Activated T-cell treated with anti-CD3 and anti-CD28 coated beads, Interleukin-2, amount 50 U/mL, for 24 hours (primary cell): ENCODE measurements around the gene LRIT1.
A peak's percentile ranks its signal among the peaks of the same experiment; 100 is the strongest.
"Not testable (repeated sequence)": the region's sequence is repeated elsewhere in the genome, so short reads cannot be mapped to it uniquely, and the experiment has no call there.

Experiments
- DNase-seq: peaks from one replicate; pipeline ENCODE4 v3.0.0-alpha.2; 2020
- H3K27ac Mint-ChIP-seq: 2 replicates; pipeline ENCODE4 v1.8.0; 2020; ENCODE audit warnings: mild to moderate bottlenecking, mixed read lengths
- H3K27me3 Mint-ChIP-seq: 2 replicates; pipeline ENCODE4 v1.8.0; 2020; ENCODE audit warnings: mixed read lengths
- H3K36me3 Mint-ChIP-seq: 2 replicates; pipeline ENCODE4 v1.8.0; 2020; ENCODE audit warnings: low read depth, mixed read lengths
- H3K4me1 Mint-ChIP-seq: 2 replicates; pipeline ENCODE4 v1.8.0; 2020; ENCODE audit warnings: low read depth, mixed read lengths
- H3K4me3 Mint-ChIP-seq: 2 replicates; pipeline ENCODE4 v1.8.0; 2020; ENCODE audit warnings: mild to moderate bottlenecking, moderate library complexity, mixed read lengths
- H3K9me3 Mint-ChIP-seq: 2 replicates; pipeline ENCODE4 v1.8.0; 2020; ENCODE audit warnings: mixed read lengths

Gene LRIT1, protein sequence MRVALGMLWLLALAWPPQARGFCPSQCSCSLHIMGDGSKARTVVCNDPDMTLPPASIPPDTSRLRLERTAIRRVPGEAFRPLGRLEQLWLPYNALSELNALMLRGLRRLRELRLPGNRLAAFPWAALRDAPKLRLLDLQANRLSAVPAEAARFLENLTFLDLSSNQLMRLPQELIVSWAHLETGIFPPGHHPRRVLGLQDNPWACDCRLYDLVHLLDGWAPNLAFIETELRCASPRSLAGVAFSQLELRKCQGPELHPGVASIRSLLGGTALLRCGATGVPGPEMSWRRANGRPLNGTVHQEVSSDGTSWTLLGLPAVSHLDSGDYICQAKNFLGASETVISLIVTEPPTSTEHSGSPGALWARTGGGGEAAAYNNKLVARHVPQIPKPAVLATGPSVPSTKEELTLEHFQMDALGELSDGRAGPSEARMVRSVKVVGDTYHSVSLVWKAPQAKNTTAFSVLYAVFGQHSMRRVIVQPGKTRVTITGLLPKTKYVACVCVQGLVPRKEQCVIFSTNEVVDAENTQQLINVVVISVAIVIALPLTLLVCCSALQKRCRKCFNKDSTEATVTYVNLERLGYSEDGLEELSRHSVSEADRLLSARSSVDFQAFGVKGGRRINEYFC

DNA sequence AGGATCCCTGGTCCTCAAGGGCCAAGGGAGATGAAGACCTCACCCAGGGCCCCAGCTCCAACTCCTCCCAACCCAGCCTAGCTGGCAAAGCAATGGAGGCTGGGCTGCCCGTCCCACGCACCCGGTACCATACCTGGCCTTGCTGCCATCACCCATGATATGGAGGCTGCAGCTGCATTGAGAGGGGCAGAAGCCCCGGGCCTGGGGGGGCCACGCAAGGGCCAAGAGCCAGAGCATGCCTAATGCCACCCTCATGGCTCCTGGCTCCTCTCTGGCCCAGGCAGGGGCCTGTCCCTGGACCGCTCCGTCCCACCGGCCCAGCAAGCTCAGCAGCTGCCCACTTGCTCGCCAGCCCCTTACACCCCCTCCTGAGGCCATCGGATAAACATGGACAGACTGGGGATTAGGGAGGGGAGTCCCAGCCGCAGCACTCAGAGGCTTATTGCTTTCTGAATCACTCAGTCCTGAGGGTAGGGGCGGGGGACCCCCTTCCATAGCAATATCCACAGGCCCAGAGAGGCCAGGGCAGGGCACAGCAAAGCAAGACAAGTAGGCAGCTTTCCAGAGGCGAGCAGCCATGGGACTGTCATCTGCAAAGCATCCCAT lies at the start of gene LRIT1:
Gene LRIT1, minus strand, starts transcription at position 362 of the 606 bp plus-strand sequence. Its CDS starts 107 bp downstream, at position 255.
- Mint-ChIP-seq H3K27me3 (peaks cover 12% of the 10 kb centered on the region), H3K4me1 (no peaks in the 10 kb centered on the region), H3K4me3 (no peak within 1 kb of the TSS), H3K27ac (no peak within 1 kb of the TSS), H3K9me3 (no peaks in the 10 kb centered on the region), H3K36me3 (no peaks in the 10 kb centered on the region)
- no peak for DNase-seq

DNA sequence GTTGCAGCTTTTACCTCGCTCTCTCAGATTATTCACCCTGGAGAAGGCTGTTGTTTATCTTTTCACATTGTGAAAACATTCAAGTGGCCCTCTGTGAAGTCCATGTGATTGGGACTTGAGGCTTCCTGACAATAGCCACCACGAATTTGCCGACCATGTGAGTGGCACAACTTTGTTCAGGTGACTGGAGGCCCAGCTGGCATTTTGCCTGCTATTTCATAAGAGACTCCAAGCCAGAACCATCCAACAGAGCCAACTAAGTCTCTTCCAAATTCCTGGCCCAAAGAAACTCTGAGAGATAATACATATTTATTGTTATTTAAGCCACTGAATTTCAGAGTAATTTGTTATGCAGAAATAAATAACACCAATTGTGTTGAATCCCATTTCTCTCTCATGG lies 48.9 kb upstream of the LRIT1 start:
- Mint-ChIP-seq H3K4me1 (peaks cover 21% of the 10 kb centered on the region), H3K4me3 (no peak overlapping the region), H3K36me3 (no peaks in the 10 kb centered on the region), H3K27ac (no peak overlapping the region), H3K9me3 (no peaks in the 10 kb centered on the region), H3K27me3 (peaks cover 3% of the 10 kb centered on the region)
- DNase-seq: no peak

DNA sequence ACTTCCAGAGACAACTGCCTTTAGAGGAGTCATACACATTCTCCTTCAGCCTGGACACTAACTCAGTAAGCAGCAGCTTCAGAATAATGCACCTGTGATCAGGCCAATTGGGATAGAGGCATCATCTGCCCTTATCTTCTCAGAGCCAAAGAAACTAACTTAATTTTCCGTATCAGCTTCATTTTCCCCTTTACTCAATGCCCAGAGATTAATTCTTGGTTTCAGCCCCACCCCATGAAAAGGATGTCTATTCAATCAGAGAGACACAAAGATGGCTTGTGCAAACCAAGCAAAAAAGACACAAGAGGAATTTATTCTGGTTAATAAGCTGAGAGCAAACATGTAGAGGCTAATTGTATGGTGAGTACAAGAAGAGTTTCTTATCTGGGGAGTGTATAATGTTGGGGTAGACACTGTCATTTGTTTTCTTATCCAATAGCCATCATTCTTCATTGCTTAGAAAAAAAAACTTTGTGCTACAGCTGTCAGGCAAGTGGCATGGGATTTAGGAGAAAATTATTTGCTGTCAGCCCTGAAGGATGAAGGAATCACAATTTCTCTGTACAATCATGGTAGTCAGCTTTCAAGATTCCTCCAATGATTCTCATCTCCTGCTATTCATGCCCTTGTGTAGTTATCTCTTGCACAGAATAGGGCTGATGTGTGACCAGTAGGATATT lies 48.3 kb upstream of the LRIT1 start:
- no peak for DNase-seq
- H3K4me1 Mint-ChIP-seq: peaks cover 15% of the 10 kb centered on the region
- no peak overlapping the region for H3K27ac Mint-ChIP-seq
- no peaks in the 10 kb centered on the region for H3K9me3 Mint-ChIP-seq
- H3K36me3 Mint-ChIP-seq: no peaks in the 10 kb centered on the region
- peaks cover 3% of the 10 kb centered on the region for H3K27me3 Mint-ChIP-seq
- H3K4me3 Mint-ChIP-seq: no peak overlapping the region

DNA sequence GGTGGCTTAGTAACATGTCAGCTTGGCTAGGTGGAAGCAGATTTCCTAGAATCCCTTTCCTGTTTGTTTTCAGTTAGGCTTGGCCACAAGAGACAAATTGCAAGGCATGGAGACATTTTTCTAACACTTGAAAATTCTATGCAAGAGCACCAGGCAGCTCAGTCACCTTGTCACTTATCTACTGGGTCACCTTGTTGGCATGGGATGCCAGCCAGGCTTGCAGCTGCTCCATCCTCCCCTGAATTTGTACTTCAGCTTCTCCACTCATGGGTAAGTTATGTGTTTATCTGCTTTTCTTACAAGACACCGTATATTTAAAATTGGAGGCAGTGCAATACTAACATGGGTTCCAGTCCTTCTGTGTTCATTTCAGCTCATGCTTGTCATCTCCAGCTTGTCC lies 46.8 kb upstream of the LRIT1 start:
- H3K27ac Mint-ChIP-seq: no peak overlapping the region
- no peak for DNase-seq
- peaks cover 3% of the 10 kb centered on the region for H3K27me3 Mint-ChIP-seq
- no peak overlapping the region for H3K4me3 Mint-ChIP-seq
- H3K4me1 Mint-ChIP-seq: peaks cover under 1% of the 10 kb centered on the region
- no peaks in the 10 kb centered on the region for H3K9me3 Mint-ChIP-seq
- no peaks in the 10 kb centered on the region for H3K36me3 Mint-ChIP-seq

DNA sequence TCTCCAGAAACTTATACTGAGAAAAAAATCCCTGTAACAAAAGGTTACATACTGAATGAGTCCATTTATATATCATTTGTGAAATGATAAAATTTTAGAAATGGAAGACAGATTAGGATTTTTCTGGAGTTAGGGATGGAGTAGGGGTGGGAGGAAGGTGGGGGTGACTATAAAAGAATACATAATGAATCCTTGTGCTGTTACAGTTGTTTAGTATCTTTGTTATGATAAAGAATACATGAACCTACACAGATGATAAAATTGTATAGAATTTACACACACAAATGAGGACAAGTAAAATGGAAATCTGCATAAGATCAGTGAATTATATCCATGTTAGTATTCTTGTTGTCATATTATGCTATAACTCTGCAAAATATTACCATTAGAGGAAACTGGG lies 45.3 kb upstream of the LRIT1 start:
- Mint-ChIP-seq H3K27ac (no peak overlapping the region), H3K4me1 (no peaks in the 10 kb centered on the region), H3K27me3 (peaks cover 3% of the 10 kb centered on the region), H3K36me3 (no peaks in the 10 kb centered on the region), H3K9me3 (no peaks in the 10 kb centered on the region), H3K4me3 (no peak overlapping the region)
- no peak for DNase-seq

DNA sequence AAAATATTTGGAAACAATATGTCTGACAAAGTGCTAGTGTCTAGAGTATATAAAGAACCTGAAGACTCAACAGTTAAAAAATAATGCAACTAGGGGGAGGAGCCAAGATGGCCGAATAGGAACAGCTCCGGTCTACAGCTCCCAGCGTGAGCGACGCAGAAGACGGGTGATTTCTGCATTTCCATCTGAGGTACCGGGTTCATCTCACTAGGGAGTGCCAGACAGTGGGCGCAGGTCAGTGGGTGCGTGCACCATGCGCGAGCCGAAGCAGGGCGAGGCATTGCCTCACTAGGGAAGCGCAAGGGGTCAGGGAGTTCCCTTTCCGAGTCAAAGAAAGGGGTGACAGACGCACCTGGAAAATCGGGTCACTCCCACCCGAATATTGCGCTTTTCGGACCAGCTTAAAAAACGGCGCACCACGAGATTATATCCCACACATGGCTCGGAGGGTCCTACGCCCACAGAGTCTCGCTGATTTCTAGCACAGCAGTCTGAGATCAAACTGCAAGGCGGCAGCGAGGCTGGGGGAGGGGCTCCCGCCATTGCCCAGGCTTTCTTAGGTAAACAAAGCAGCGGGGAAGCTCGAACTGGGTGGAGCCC lies 38.6 kb upstream of the LRIT1 start:
- not testable (repeated sequence) for H3K36me3 Mint-ChIP-seq, H3K4me3 Mint-ChIP-seq, DNase-seq, H3K9me3 Mint-ChIP-seq, H3K4me1 Mint-ChIP-seq, H3K27ac Mint-ChIP-seq
- peaks cover 27% of the 10 kb centered on the region for H3K27me3 Mint-ChIP-seq

DNA sequence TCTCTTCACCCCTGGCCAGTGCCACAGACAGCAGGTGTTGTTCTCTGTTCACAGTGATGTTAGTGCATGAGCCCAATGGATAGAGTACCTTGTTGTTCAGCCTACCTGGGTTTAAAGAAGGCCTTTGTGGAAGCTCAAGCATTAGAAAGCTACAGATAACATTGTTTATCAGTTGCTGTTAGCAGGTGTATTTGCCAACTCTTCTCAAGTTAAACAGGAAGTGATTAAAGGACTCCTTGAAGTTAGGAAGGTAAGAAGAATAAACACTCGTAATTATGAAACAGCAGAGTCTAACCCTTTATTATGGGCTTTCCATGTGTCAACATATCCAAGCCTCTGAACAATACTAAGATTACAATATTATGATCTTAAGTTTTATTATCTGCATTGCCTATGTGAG lies 29.4 kb upstream of the LRIT1 start:
- no peaks in the 10 kb centered on the region for H3K9me3 Mint-ChIP-seq
- peaks cover 28% of the 10 kb centered on the region for H3K4me1 Mint-ChIP-seq
- no peak overlapping the region for H3K4me3 Mint-ChIP-seq
- H3K27ac Mint-ChIP-seq: no peak overlapping the region
- DNase-seq: no peak
- no peaks in the 10 kb centered on the region for H3K36me3 Mint-ChIP-seq
- peaks cover 3% of the 10 kb centered on the region for H3K27me3 Mint-ChIP-seq

DNA sequence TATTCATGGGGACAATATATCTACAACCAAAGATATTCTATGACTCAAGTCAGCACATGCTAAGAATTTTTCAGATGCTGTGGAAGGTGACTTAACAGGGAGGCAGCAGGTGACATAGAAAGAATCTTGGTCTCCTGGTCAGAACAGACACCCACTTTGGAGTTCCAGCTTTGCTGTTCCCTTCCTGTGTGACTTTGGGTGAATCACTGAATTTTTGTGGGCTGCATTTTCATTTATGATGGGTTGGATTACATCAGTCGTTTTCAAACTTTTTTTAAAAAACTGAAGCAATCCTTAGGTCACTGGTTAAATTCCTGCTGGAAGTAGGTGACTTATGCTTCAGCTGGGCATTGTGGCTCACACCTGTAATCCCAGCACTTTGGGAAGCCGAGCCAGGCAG lies 28.4 kb upstream of the LRIT1 start:
- no peaks in the 10 kb centered on the region for H3K9me3 Mint-ChIP-seq
- H3K27ac Mint-ChIP-seq: no peak overlapping the region
- peaks cover 32% of the 10 kb centered on the region for H3K4me1 Mint-ChIP-seq
- H3K27me3 Mint-ChIP-seq: peaks cover 3% of the 10 kb centered on the region
- H3K4me3 Mint-ChIP-seq: no peak overlapping the region
- DNase-seq: no peak
- H3K36me3 Mint-ChIP-seq: no peaks in the 10 kb centered on the region

DNA sequence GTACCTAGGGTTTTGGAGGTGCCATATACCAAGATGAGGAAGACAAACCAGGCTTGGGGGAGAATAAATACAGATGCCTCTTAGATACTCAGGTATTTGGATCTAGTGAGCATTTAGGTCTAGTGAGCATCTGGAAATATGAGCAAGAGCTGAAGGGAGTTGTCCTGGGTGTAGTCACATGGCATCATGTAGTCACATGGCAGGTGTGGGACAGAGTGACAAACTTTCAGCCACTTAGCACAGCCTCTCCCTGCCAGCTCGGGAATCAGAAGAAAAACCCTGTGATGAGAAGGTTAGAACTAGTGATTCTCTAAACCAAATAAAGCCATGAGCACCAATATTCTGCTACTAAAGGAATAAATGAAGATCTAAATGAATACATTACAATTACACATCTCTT lies 27.8 kb upstream of the LRIT1 start:
- no peak for DNase-seq
- Mint-ChIP-seq H3K4me1 (peaks cover 36% of the 10 kb centered on the region), H3K27me3 (peaks cover 6% of the 10 kb centered on the region), H3K4me3 (no peak overlapping the region), H3K27ac (no peak overlapping the region), H3K9me3 (no peaks in the 10 kb centered on the region), H3K36me3 (no peaks in the 10 kb centered on the region)

DNA sequence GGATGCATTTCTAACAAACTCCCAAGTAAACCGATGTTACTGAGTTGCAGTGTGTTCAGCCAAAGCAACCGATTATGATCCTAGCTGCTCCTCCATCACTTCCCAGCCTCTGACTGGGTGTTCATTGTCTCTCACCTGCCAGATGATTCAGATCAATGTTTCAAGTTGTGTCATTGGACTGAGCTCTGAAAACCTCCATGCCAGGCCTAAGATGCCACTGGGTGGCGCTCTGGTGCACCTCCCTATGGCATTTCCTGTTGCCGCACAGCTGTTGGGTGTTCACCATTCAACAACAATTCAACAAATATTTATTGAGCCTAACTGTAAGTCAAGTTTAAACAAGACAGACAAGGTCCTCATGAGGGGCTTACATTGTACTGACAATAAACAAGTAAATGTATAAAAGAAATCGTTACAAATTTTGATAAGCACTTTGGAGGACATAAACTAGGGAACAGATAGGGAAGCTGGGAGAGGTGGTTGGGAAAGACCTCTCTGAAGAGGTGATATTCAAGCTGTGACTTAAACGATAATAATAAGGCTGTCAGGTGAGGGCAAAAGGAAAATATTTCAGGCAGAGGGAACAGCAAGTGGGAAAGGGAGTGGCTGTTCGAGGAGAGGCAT lies 26.3 kb upstream of the LRIT1 start:
- DNase-seq: peak; percentile 84
- H3K4me3 Mint-ChIP-seq: no peak overlapping the region
- no peak overlapping the region for H3K27ac Mint-ChIP-seq
- H3K4me1 Mint-ChIP-seq: peaks cover 36% of the 10 kb centered on the region
- no peaks in the 10 kb centered on the region for H3K36me3 Mint-ChIP-seq
- H3K27me3 Mint-ChIP-seq: peaks cover 18% of the 10 kb centered on the region
- no peaks in the 10 kb centered on the region for H3K9me3 Mint-ChIP-seq

DNA sequence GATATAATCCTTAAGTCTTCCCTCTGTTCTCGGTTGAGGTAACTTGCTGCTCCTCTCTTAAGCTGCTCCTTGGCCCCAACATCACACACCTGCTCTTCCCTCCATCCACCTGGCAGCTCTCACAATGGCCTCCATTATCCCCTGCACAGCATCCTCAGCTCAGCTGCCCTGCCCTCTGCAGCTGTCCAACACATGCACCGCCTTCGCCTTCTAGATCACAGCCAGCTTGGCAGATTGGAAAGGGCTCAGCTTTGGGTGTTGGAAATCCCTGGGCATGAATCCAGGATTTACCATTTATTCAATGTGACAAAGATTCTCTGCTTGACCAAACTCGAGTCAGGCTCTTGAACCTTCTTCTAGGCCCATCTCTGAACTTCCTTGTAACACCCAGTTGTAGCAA lies 24.1 kb upstream of the LRIT1 start:
- Mint-ChIP-seq H3K4me3 (no peak overlapping the region), H3K36me3 (no peaks in the 10 kb centered on the region), H3K9me3 (no peaks in the 10 kb centered on the region), H3K27me3 (peaks cover 22% of the 10 kb centered on the region), H3K27ac (no peak overlapping the region), H3K4me1 (peaks cover 32% of the 10 kb centered on the region)
- DNase-seq: no peak

DNA sequence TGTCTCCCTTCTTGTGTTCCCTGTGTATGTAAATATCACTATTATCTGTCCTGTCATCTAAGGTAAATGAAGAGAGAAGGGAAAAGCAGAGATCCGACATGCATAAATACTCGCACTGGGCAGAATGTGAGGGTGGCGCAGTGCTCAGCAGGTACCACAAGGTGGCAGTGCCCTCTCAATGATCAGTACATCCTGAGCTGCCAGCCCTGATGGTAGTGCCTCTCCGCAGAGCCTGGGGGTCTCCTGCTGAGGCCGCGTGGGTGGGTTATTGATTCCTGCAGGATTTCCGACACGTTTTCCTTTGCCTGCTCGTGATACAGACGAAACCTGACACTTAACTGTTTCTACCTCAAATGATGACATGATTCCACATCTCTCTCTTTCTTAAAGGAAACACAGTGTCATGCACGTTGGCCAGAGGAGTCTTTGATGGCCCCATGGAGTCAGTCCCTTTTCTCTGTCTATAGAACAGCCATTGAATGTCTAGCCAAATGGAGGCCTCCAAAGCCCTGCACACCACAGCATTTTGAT lies 23.3 kb upstream of the LRIT1 start:
- Mint-ChIP-seq H3K27me3 (peaks cover 29% of the 10 kb centered on the region), H3K4me3 (no peak overlapping the region), H3K4me1 (peaks cover 28% of the 10 kb centered on the region), H3K27ac (no peak overlapping the region), H3K9me3 (no peaks in the 10 kb centered on the region), H3K36me3 (no peaks in the 10 kb centered on the region)
- DNase-seq: peak; percentile 82

DNA sequence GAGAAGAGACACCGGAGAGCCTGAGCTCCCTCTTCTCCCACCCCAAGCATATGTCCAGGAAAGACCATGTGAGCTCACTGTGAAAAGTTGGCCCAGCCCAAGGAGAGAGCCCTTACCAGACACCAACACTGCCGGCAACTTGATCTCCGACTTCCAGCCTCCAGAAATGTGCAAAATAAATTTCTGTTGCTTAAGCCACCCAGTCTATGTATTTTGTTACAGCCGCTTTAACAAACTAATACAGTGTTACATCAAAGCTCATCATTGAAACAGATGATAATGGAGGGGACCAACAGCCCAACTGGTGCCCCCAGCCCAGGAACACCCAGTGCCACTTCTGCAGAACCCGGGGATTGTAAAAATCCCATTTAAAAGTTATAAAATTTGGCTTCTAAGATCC lies 22.4 kb upstream of the LRIT1 start:
- Mint-ChIP-seq H3K4me3 (no peak overlapping the region), H3K27ac (no peak overlapping the region), H3K36me3 (no peaks in the 10 kb centered on the region), H3K27me3 (peaks cover 31% of the 10 kb centered on the region), H3K4me1 (peaks cover 21% of the 10 kb centered on the region), H3K9me3 (no peaks in the 10 kb centered on the region)
- DNase-seq: no peak
